NCI-H2029 (cell line): ENCODE results near the gene IQGAP1.

Experiments used
- DNase-seq: peaks from one replicate; lab custom pipeline; 2025; lab: John Stamatoyannopoulos, UW

The IQGAP1 gene

DNA sequence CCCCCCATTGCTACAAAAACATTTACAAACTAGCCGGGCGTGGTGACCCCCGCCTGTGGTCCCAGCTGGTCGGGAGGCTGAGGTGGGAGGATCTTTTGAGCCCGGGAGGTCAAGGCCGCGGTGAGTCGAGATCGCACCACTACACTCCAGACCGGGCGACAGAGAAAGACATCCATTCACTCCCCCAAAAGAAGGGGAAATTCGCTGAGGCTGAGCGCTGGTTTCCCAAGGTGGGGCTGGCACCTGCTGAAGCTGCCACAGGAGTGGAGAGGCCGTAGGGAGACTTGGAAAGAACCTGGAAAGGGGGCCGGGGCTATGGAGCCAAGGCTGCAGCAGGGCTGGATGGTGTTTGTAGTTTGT lies 140.9 kb downstream of the IQGAP1 start:
- no peak for DNase-seq

DNA sequence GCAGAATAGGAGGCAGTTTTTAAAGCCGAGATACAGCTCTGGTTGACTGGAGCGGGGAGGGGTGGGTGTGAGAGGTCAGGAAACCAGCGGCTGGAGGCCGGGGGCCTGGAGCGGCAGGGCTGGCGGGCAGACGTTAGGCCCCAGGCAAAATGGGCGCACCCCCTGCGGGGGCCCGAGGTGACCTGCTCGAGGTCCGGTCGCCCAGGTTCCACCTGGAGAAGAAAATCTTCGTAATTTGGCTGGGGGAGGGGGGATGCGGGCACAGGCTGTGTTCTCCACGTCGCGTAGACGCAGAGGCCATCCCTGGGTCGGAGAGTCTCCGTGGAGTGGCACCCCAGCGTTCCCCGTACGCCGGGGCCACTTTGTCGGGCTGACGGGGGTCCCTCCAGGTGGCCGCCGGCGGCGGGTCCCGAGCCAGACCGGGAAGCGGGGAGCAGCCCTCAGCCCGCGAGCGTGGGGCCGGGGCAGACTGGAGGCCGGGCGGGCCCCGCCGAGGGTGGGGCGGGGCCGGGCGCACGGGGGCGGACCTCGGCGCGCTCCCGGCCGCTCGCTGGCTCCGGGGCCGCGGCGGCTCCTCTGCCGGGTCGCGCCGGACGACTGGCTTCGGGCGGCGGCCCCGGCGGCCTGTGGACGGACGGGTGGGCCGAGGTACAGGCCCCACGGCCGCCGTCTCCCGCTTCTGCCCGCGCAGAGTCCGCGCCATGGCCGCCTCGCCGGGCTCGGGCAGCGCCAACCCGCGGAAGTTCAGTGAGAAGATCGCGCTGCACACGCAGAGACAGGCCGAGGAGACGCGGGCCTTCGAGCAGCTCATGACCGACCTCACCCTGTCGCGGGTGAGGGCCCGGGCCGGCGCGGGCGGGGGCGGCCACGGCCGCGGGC lies 141.6 kb downstream of the IQGAP1 start, which contains the start of gene CRTC3:
CRTC3 (plus strand) TSS at position 553 of the 879 bp plus-strand sequence; CDS start at position 702, 149 bp downstream.
- DNase-seq = no peak

DNA sequence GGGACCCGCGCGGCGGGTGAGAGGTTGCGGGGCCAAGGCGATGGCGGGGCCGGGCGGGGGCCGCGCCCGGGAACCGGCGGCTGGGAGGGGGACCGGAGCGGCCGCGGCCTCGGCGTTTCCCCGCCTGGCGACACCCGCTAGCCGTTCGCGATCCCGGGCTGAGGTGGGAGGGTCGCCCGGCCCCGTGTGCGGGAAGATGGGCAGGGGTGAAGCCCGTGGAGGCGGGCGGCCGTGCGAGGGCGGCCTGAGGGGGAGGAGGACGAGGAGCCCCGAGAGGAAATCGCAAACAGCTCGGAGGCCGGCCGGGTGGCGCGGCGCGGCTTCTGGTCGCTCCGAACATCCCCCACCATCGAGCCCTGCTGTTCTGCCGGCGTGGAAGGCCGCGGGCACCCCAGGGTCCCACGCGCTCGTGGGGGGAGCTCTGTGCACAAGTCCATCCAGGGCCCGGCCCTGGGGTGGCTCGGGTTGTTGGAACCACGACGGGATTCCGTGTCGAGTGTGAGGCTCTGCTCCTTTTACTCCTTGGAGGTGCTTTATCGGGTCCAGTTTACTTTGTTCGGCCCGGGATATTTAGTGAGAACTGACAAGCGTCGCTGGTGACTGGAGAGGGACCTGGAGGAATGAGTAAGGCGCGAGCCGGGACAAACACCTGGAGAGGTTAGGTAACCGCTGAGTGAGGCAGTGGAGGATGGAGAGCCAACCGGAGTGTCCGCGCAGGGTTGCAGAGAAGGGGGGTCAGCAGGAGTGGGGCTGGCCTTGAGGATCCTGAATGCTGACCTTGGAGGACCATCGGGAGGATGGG lies 142.4 kb downstream of the IQGAP1 start:
- no peak for DNase-seq

- DNase-seq = no peak
Observed at GRCh38 chr15:90531147-90531546, 143.1 kb downstream of the IQGAP1 start.

DNA sequence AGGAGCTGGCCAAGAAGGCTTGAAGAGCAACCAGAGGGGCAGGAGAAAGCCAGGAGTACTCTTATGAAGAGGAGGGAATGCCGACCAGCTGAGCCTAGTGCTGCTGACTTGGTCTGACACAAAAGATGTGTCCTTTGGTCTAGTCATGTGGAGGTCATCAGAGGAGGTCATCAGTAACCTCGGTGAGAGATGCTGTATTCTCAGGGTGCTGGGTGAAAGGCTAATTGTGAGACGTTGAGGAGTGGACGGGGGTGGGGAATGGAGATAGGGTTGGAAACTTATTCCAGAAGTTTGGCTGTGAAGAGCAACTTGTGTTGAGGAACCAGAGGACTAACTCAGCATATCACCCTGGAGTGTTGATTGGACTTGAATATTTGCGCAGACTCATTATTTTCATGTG lies 147.2 kb downstream of the IQGAP1 start:
- DNase-seq = no peak

DNA sequence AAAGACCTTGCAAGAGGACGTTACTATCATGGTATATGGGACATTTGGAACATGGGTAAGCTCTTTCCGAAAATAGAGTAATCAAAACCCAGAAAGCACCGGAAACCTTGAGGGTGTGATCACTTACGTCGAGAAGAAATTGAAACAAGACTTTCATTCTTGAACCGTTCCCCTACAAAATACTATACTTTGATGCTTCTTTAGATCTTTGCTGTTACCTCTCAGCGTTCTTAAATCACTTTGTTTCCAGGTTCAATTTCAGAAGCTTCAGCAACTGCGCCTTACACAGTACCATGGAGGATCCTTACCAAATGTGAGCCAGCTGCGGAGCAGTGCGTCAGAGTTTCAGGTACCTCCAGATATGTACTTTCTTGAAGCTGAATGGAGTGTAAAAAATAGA lies 151.7 kb downstream of the IQGAP1 start:
- no peak for DNase-seq

- no peak for DNase-seq
Observed at GRCh38 chr15:90540768-90541167, 152.7 kb downstream of the IQGAP1 start.

DNA sequence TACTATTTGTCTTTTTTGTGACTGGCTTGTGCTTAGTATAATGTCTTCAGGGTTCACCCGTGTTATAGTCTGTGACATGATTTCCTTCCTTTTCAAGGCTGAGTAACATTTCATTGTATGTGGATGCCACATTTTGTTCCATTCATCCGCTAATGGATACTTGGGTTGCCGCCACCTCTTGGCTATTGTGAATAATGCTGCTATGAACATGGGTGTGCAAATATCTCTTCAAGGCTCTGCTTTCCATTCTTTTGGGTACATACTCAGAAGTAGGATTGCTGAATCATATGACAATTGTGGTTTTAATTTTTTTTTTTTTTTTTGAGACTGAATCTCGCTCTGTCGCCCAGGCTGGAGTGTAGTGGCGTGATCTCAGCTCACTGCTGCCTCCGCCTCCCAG lies 157.1 kb downstream of the IQGAP1 start:
- DNase-seq = no peak

- DNase-seq = no peak
Observed at GRCh38 chr15:90547540-90547939, 159.5 kb downstream of the IQGAP1 start.

- no peak for DNase-seq
Observed at GRCh38 chr15:90550919-90551318, 162.9 kb downstream of the IQGAP1 start.
